Astrocyte (in vitro differentiated cells and primary cell): ENCODE results near the gene CKAP5.

ENCODE experiments used
- CTCF ChIP-seq: IDR thresholded peaks from 2 replicates; pipeline ENCODE4 v1.5.1; 2011; ENCODE audit warnings: low read depth, mild to moderate bottlenecking, inconsistent platforms, low read length, moderate library complexity; ENCODE audit not compliant: insufficient read depth
- EZH2 ChIP-seq: IDR thresholded peaks from 2 replicates; pipeline ENCODE4 v1.6.1; 2012; ENCODE audit warnings: mild to moderate bottlenecking, low read length, inconsistent platforms; ENCODE audit not compliant: insufficient read depth

GRCh38 chr11:46836431-46836830 is 9.6 kb downstream of the CKAP5 start:
- TF ChIP-seq CTCF (no peak), EZH2 (no peak)
